Right cardiac atrium (tissue), 5 donors: ENCODE data around the gene NIT1. TPM values are rescaled to one million over a fixed set of nuclear protein-coding genes. Genes with fewer than 3 reads are reported as not detected.

Source experiments
- ATAC-seq, 2 donors: fragments of 200-7000 bp; cut with Tn5 transposase; one replicate each; pipeline versions ENCODE4 v1.8.0 to v1.9.1; 2020; ENCODE audit warnings: moderate library complexity in 2 of 2, mild to moderate bottlenecking in 1 of 2
- DNase-seq, 3 donors: peaks; one replicate each; pipeline ENCODE4 v3.0.0-alpha.2; 2020
- H3K27ac ChIP-seq: one replicate; pipeline ENCODE4 v1.5.1; 2013; ENCODE audit warnings: mild to moderate bottlenecking, low read length, control low read depth, moderate library complexity
- H3K27me3 ChIP-seq: one replicate; pipeline ENCODE4 v1.6.1; 2013; ENCODE audit not compliant: control insufficient read depth, insufficient read depth
- H3K4me1 ChIP-seq: one replicate; pipeline ENCODE4 v1.6.1; 2013; ENCODE audit warnings: low read length; ENCODE audit not compliant: control insufficient read depth, insufficient read depth
- H3K4me3 ChIP-seq: one replicate; pipeline ENCODE4 v1.5.1; 2013; ENCODE audit warnings: low read length, control low read depth
- H3K9me3 ChIP-seq: one replicate; pipeline ENCODE4 v1.6.1; 2013; ENCODE audit warnings: low read length; ENCODE audit not compliant: control insufficient read depth
- WGBS: extraction: QIAGEN DNeasy Blood & Tissue Kit; methylation state at CpG from one replicate; pipeline ENCODE4 v1.1.7; 2013; 5-methylcytosine and 5-hydroxymethylcytosine counted together
- intact Hi-C, 4 donors: fragments of 100-400 bp; cut with DNase I; formaldehyde crosslinking; loops; one replicate each; pipeline versions ENCODE4 v1.11.0 to v1.14.0; 2022 to 2023
- polyA plus RNA-seq: library from polyadenylated mRNA; stranded (reverse); fragments of 200-250 nt; gene quantifications from one replicate; pipeline ENCODE4 v1.2.3, GENCODE V29; 2013
- total RNA-seq, 4 donors: library from RNA; stranded (reverse); fragmentation: NEBNext Ultra II Directional; extraction: Animal tissue kit (Norgen Biotek cat#: 25700); gene quantifications; one replicate each; pipeline ENCODE4 v1.2.1, GENCODE V29; 2021
- donor health status: healthy with polysubstance abuse.
- donor health status: DM: no; HTN: yes; CAD: no.
- donor health status: DM: no; HTN: no; CAD: no.
- donor health status: DM: no; HTN: yes; CAD: no; lungs with severe emphysema.
- donor health status: DM: yes; HTN: yes; CAD: no.

NIT1 gene
- total and polyA plus RNA-seq, 5 donors, result 28.0 to 33.5 (median 29.7) TPM

DNA sequence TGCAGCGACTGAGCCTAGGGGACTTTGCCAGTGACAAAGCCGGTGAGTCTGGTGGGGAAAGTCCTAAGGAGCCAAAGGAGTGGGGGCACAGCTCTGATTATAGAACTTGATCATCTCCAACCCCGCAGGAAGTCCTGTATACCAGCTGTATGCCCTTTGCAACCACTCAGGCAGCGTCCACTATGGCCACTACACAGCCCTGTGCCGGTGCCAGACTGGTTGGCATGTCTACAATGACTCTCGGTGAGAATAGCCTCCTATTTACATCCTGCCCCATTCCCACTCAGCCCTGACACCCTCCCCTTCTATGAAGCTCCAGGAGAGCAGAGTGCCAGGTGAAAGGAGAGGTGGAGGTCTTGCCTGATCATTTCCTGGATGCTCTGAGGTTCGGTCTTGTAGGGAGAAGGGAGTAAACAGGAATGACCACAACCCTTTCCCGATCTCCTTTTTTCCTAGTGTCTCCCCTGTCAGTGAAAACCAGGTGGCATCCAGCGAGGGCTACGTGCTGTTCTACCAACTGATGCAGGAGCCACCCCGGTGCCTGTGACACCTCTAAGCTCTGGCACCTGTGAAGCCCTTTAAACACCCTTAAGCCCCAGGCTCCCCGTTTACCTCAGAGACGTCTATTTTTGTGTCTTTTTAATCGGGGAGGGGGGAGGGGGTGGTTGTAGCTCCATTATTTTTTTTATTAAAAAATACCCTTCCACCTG, 47.2 kb downstream of the NIT1 start:
- DNase-seq (peak in 1 of 3 donors; percentile 56), ATAC-seq (no peak)
- no peaks in the 10 kb centered on the region for H3K27me3 ChIP-seq
- H3K4me1 ChIP-seq, result peaks cover 4% of the 10 kb centered on the region
- peak overlapping the region; percentile 54 for H3K4me3 ChIP-seq
- H3K27ac ChIP-seq, result peak overlapping the region; percentile 94
- H3K9me3 ChIP-seq, result no peaks in the 10 kb centered on the region
- WGBS, result 59% methylated on average over 14 of the region's 14 CpGs
- intact Hi-C loops, result no loop called here

DNA sequence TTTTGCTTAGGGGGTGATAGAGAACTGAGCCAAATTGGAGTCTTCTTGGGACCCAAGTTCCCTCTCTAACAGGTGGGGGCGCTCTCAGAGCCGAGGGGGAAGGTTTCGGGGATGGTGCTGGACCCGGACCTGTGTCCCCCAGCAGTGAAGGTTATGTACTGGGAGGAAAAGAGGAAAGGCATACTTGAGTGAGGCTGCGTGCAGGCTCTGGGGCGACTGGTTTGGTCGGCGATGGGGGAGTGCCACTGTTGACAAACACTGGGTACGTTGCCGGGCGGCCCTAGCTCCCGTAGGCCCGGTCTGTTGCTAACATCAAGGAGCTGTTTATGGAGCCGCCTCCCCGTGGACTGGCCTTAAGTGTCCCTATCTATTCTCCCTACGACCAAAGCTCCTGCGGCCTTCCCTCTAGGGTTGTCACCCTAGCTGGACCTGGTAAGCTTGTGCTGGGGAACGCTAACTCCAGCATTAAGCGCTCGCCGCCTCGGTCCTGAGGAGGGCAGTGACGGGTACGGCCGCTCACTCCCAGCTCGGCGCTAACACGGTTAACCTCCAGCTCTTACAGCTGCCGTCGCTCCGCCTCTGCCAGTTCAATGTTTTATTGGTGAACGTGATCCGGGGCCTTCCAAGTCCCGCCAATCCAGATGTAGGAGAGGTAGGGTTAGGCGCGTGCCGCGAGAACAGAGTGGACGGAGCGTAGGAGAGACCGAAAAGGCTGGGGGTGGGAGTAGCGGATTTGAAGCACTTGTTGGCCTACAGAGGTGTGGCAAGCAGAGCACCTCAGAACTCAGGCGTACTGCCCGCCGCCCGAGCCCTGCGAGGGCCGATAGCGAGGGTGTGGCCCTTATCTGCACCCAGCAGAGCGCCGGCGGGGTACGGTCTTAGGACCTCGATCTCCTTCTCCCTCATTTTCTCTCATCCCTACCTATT, 48.1 kb downstream of the NIT1 start, which contains the start of gene PPOX:
PPOX (plus strand) TSS at position 685 of the 927 bp plus-strand sequence. CDS start 422 bp downstream, outside the sequence.
- H3K27ac ChIP-seq, result peak within 1 kb of the TSS; percentile 94
- H3K27me3 ChIP-seq, result no peaks in the 10 kb centered on the region
- ATAC-seq (peak; percentile 96 to 97), DNase-seq (peak; percentile 96 to 98 (median 97))
- under 1% methylated on average over 54 of the region's 54 CpGs for WGBS
- H3K4me3 ChIP-seq, result peak within 1 kb of the TSS; percentile 55
- peaks cover 4% of the 10 kb centered on the region for H3K4me1 ChIP-seq
- intact Hi-C loops, result no loop called here
- no peaks in the 10 kb centered on the region for H3K9me3 ChIP-seq

DNA sequence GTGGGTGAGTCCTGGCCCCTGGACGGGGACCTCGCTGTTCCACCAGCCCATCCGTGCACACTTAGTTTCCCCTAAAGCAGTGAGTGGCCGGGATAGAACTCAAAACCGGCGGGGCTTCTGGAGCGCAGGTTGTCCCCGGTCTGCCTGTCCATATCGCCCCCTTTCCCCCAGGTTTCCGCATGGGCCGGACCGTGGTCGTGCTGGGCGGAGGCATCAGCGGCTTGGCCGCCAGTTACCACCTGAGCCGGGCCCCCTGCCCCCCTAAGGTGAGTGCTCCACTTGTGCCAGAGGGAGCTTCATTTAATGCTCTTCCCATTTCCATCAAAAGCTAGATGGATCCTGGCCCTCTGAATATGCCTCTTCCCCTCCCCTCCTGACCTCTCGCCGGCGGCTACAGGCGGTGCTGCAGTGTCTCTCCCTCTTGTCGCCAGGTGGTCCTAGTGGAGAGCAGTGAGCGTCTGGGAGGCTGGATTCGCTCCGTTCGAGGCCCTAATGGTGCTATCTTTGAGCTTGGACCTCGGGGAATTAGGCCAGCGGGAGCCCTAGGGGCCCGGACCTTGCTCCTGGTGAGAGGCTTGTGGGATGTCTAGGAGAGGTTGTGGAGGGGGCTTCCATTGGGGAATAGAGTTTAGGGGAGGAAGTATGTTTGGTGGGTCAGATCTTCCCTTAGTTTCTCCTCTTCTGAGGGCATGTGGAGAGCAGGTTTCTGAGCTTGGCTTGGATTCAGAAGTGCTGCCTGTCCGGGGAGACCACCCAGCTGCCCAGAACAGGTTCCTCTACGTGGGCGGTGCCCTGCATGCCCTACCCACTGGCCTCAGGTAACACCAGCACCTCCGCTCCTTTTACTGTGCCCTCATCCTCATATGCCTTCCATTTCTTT, 49.0 kb downstream of the NIT1 start:
- ATAC-seq (peak in 1 of 2 donors; percentile 1), DNase-seq (peak in 2 of 3 donors; percentile 32 to 61)
- Histone ChIP-seq H3K27me3 (no peaks in the 10 kb centered on the region), H3K4me1 (peaks cover 4% of the 10 kb centered on the region), H3K4me3 (peak overlapping the region; percentile 55), H3K27ac (peak overlapping the region; percentile 39), H3K9me3 (no peaks in the 10 kb centered on the region)
- intact Hi-C loops, result no loop called here
- WGBS, result 8% methylated on average over 33 of the region's 33 CpGs

DNA sequence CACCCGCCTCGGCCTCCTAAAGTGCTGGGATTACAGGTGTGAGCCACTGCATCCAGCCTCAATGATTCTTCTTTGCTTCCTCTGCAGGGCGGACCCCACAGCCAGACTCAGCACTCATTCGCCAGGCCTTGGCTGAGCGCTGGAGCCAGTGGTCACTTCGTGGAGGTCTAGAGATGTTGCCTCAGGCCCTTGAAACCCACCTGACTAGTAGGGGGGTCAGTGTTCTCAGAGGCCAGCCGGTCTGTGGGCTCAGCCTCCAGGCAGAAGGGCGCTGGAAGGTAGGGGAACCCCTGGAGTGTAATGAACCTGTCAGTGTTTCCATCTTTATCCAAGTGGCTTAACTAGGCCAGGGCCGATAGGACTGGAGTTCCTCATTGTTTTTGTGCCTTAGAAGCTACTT, 51.0 kb downstream of the NIT1 start:
- Histone ChIP-seq H3K4me1 (peaks cover 7% of the 10 kb centered on the region), H3K27me3 (no peaks in the 10 kb centered on the region), H3K27ac (no peak overlapping the region), H3K4me3 (no peak overlapping the region), H3K9me3 (no peaks in the 10 kb centered on the region)
- intact Hi-C loops, result no loop called here
- ATAC-seq (no peak), DNase-seq (peak in 1 of 3 donors; percentile 32)
- 94% methylated on average over 9 of the region's 9 CpGs for WGBS

Other genes with a start within 250 kb of the NIT1 start
- gene ITLN1, start 232.9 kb upstream of the NIT1 start, total RNA-seq, result 10 to 100 TPM in 3 of 4 donors, 1 to 10 TPM in 1; 6.4 to 30.0 (median 21.2) TPM
- gene ITLN1, start 232.9 kb upstream of the NIT1 start, polyA plus RNA-seq, result 3.0 TPM
- gene ITLN2, start 163.3 kb upstream of the NIT1 start, total RNA-seq, result 1 to 10 TPM in 2 of 4 donors, under 1 TPM in 2; 0.58 to 2.1 (median 0.94) TPM
- 0.88 TPM for gene ITLN2, start 163.3 kb upstream of the NIT1 start, polyA plus RNA-seq
- gene F11R, start 97.0 kb upstream of the NIT1 start, total RNA-seq, result 10 to 100 TPM; 18.8 to 27.2 (median 25.3) TPM
- 12.6 TPM for gene F11R, start 97.0 kb upstream of the NIT1 start, polyA plus RNA-seq
- 10 to 100 TPM; 23.5 to 46.8 (median 35.8) TPM for gene TSTD1, start 79.1 kb upstream of the NIT1 start, total RNA-seq
- gene TSTD1, start 79.1 kb upstream of the NIT1 start, polyA plus RNA-seq, result 63.6 TPM
- gene USF1, start 72.1 kb upstream of the NIT1 start, total RNA-seq, result 10 to 100 TPM; 34.5 to 41.4 (median 40.7) TPM
- gene USF1, start 72.1 kb upstream of the NIT1 start, polyA plus RNA-seq, result 32.8 TPM
- gene ARHGAP30, start 48.2 kb upstream of the NIT1 start, total RNA-seq, result 1 to 10 TPM; 2.7 to 5.0 (median 4.7) TPM
- gene ARHGAP30, start 48.2 kb upstream of the NIT1 start, polyA plus RNA-seq, result 1.5 TPM
- not detected for gene NECTIN4, start 28.5 kb upstream of the NIT1 start, total RNA-seq
- gene NECTIN4, start 28.5 kb upstream of the NIT1 start, polyA plus RNA-seq, result 0.02 TPM
- 1 to 10 TPM; 3.4 to 5.4 (median 4.4) TPM for gene KLHDC9, start 19.7 kb upstream of the NIT1 start, total RNA-seq
- gene KLHDC9, start 19.7 kb upstream of the NIT1 start, polyA plus RNA-seq, result 5.1 TPM
- gene PFDN2, start 68 bp upstream of the NIT1 start, total RNA-seq, result 10 to 100 TPM; 44.9 to 58.6 (median 51.5) TPM
- 151 TPM for gene PFDN2, start 68 bp upstream of the NIT1 start, polyA plus RNA-seq
- gene DEDD, start 14.6 kb downstream of the NIT1 start, total RNA-seq, result 10 to 100 TPM; 26.3 to 30.6 (median 28.7) TPM
- 15.5 TPM for gene DEDD, start 14.6 kb downstream of the NIT1 start, polyA plus RNA-seq
- 10 to 100 TPM; 82.6 to 91.0 (median 89.1) TPM for gene UFC1, start 35.9 kb downstream of the NIT1 start, total RNA-seq
- 99.9 TPM for gene UFC1, start 35.9 kb downstream of the NIT1 start, polyA plus RNA-seq
- 10 to 100 TPM; 14.9 to 25.7 (median 20.9) TPM for gene USP21, start 41.4 kb downstream of the NIT1 start, total RNA-seq
- gene USP21, start 41.4 kb downstream of the NIT1 start, polyA plus RNA-seq, result 18.1 TPM
- 10 to 100 TPM; 11.4 to 16.0 (median 14.9) TPM for gene PPOX, start 48.3 kb downstream of the NIT1 start, total RNA-seq
- 15.2 TPM for gene PPOX, start 48.3 kb downstream of the NIT1 start, polyA plus RNA-seq
- gene B4GALT3, start 59.4 kb downstream of the NIT1 start, total RNA-seq, result 10 to 100 TPM; 16.0 to 21.0 (median 19.7) TPM
- gene B4GALT3, start 59.4 kb downstream of the NIT1 start, polyA plus RNA-seq, result 17.5 TPM
- 100 to 1,000 TPM in 1 of 4 donors, 10 to 100 TPM in 2, 1 to 10 TPM in 1; 6.9 to 111 (median 17.2) TPM for gene ADAMTS4, start 80.9 kb downstream of the NIT1 start, total RNA-seq
- gene ADAMTS4, start 80.9 kb downstream of the NIT1 start, polyA plus RNA-seq, result 24.4 TPM
- 100 to 1,000 TPM; 162 to 229 (median 177) TPM for gene NDUFS2, start 84.3 kb downstream of the NIT1 start, total RNA-seq
- 219 TPM for gene NDUFS2, start 84.3 kb downstream of the NIT1 start, polyA plus RNA-seq
- 10 to 100 TPM; 23.3 to 44.3 (median 32.9) TPM for gene FCER1G, start 97.2 kb downstream of the NIT1 start, total RNA-seq
- gene FCER1G, start 97.2 kb downstream of the NIT1 start, polyA plus RNA-seq, result 33.4 TPM
- gene APOA2, start 105.5 kb downstream of the NIT1 start, total RNA-seq, result not detected
- 0.34 TPM for gene APOA2, start 105.5 kb downstream of the NIT1 start, polyA plus RNA-seq
- gene TOMM40L, start 108.0 kb downstream of the NIT1 start, total RNA-seq, result 10 to 100 TPM; 27.7 to 42.9 (median 32.1) TPM
- gene TOMM40L, start 108.0 kb downstream of the NIT1 start, polyA plus RNA-seq, result 31.9 TPM
- not detected for gene NR1I3, start 120.1 kb downstream of the NIT1 start, total RNA-seq
- gene NR1I3, start 120.1 kb downstream of the NIT1 start, polyA plus RNA-seq, result 0.18 TPM
- gene PCP4L1, start 140.6 kb downstream of the NIT1 start, total RNA-seq, result under 1 TPM; 0.21 to 0.94 (median 0.57) TPM
- gene PCP4L1, start 140.6 kb downstream of the NIT1 start, polyA plus RNA-seq, result 0.45 TPM
- 10 to 100 TPM in 1 of 4 donors, 1 to 10 TPM in 3; 4.8 to 10.2 (median 8.5) TPM for gene MPZ, start 191.9 kb downstream of the NIT1 start, total RNA-seq
- 23.2 TPM for gene MPZ, start 191.9 kb downstream of the NIT1 start, polyA plus RNA-seq
- 100 to 1,000 TPM; 236 to 275 (median 248) TPM for gene SDHC, start 196.3 kb downstream of the NIT1 start, total RNA-seq
- gene SDHC, start 196.3 kb downstream of the NIT1 start, polyA plus RNA-seq, result 167 TPM
- gene CFAP126, start 249.8 kb downstream of the NIT1 start, total RNA-seq, result not detected
- gene CFAP126, start 249.8 kb downstream of the NIT1 start, polyA plus RNA-seq, result not detected